LHCN-M2 (cell line): ENCODE data around the gene PSENEN. TPM values are rescaled to one million over a fixed set of nuclear protein-coding genes. Genes with fewer than 3 reads are reported as not detected.

ENCODE experiments used
- DNase-seq: peaks from one replicate; pipeline ENCODE4 v3.0.0-alpha.2; 2012; ENCODE audit warnings: low read depth
- total RNA-seq: library from RNA; depleted of rRNA; stranded (reverse); fragments of >200 nt; gene quantifications from 2 replicates; pipeline ENCODE4 v1.2.3, GENCODE V29; 2014

The PSENEN gene
- total RNA-seq, 1 experiment from 2014 or later: 35.2 TPM

DNA sequence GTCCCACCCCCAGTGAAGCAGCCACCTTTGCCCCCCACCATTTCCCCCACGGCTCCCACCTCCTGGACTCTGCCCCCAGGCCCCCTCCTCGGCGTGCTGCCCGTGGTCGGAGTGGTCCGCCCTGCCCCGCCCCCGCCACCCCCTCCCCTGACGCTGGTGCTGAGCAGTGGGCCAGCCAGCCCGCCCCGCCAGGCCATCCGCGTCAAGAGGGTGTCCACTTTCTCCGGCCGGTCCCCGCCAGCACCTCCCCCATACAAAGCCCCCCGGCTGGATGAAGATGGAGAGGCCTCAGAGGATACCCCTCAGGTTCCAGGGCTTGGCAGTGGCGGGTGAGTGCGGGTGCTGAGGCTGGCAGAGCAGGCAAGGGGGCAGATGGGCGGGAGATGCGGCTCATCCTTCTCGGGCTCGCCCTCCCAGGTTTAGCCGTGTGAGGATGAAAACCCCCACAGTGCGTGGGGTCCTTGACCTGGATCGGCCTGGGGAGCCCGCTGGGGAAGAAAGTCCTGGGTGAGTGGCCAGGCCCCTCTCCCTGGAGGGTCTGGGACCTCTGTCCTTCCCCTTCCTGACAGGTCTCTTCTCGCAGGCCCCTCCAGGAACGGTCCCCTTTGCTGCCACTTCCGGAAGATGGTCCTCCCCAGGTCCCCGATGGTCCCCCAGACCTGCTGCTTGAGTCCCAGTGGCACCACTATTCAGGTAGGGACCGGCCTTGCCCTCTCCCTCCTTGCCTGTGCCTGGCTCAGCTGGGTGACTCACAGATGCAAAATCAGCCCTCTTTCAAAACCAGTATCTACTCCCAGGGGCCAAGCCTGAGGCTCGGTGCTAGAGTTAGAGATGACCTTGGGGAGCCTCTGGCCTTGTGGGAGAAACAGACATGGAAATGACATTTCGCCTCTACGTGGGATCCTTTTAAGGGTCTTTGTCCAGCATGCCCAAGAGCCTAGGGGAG, 12.0 kb upstream of the PSENEN start:
- no peak for DNase-seq

DNA sequence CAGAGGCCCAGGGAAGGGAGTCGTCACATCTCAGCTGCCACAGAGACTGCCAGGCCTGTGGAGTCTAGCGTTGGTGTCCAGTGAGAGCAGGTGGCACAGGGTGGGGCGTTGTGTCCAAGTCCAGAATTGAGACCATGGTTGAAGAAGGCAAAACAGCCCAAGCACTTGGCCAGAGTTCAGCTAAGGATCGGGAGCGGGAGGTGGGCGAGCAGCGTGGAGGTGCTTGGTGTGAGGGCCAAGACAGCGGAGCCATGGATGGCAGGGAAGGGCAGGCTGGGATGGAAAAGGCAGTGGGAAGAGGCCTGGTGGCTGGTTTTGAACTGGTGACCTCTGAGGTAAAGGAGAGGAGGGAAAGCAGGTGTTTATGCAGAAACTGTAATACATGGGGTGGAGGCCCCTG, 11.2 kb upstream of the PSENEN start:
- no peak for DNase-seq

DNA sequence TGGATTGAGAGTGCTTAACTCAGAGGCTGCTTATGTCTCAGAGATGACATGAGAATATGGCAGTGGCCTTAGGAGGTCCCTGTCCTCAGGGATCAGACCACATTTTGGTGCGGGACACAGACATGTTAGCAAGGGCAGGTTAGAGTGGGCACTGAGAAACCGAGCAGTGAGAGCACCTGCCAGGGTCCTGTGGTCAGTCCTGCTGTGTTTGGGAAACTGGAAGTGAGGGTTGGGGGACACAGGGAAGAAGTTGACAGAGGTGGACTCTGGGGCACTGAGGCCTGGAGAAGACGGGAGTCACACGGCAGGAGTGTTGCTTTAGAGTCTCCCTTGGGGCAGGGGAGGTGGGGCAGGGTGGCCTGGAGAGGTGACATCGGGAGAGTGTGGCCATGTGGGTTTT, 10.6 kb upstream of the PSENEN start:
- no peak for DNase-seq

DNA sequence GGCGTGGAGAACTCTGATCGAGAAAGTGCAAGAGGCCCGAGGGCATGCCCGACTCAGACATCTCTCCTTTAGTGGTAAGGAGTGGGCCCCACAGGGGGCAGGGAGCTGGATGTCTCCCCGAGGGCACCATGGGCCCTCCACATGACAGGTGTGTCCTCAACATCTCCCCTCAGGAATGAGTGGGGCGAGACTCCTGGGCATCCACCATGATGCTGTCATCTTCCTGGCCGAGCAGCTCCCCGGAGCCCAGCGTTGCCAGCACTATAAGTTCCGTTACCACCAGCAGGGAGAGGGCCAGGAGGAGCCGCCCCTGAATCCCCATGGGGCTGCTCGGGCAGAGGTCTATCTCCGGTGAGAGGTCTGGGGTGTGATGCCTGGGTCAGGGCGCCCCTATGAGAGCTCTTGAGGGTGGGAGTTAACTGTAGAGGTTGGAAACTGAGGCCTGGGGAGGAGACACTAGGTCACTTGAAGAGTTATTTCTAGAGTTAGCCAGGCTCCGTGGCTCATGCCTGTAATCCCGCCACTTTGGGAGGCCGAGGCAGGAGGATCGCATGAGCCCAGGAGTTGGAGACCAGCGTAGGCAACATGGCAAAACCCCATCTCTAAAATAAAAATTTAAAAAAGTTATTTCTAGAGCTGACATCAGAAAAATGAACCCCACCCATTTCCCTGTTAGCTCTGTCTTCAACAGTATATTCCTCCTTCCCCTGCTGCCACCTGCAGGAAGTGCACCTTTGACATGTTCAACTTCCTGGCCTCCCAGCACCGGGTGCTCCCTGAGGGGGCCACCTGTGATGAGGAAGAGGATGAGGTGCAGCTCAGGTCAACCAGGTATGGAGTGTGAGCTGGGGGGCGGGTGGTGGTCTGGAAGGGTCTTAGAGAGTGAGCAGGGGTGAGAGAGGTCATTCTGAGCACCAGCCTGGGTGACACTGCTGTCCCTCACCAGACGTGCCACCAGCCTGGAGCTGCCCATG, 8.3 kb upstream of the PSENEN start:
- DNase-seq: no peak

DNA sequence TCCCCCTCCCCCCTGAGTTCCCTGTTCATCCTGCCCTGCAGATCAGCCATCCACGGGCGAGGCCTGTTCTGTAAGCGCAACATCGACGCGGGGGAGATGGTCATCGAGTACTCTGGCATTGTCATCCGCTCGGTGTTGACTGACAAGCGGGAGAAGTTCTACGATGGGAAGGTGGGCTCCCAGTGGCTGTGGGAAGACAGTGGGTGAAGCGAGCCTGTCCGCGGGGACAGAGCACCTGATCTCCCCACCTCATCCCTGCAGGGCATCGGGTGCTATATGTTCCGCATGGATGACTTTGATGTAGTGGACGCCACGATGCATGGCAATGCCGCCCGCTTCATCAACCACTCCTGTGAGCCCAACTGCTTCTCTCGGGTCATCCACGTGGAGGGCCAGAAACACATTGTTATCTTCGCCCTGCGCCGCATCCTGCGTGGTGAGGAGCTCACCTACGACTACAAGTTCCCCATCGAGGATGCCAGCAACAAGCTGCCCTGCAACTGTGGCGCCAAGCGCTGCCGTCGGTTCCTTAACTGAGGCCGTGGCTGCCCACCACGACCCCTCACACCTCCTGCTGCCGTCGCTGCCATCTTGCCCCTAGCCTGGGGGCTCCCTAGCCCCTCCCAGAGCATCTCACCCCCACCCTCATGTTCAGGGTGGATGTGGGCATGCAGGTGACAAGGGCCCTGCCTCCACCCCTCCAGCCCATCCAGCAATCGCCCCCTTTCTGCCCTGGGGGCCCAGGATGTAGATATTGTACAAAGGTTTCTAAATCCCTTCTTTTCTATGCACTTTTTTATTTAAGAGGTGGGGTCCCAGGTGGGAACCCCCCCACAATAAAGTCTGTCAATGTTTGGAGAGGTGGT, 7.2 kb upstream of the PSENEN start:
- no peak for DNase-seq

DNA sequence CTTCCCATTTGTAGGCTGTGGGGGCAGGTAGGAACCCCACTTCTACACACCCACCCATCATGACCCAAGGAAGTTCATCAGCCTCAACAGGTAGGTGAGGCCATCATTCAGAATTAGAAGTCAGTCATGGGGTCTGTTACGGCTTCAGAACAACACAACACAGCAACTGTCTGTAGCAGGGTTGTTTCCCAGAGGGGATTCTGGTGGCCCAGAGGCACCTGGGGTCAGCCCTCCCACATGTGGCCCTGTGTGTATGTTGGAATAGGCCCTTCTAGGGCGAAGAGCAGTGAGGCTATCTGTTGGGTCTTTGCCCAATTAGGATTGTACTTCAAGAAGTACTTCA, 6.6 kb upstream of the PSENEN start:
- DNase-seq: no peak

DNA sequence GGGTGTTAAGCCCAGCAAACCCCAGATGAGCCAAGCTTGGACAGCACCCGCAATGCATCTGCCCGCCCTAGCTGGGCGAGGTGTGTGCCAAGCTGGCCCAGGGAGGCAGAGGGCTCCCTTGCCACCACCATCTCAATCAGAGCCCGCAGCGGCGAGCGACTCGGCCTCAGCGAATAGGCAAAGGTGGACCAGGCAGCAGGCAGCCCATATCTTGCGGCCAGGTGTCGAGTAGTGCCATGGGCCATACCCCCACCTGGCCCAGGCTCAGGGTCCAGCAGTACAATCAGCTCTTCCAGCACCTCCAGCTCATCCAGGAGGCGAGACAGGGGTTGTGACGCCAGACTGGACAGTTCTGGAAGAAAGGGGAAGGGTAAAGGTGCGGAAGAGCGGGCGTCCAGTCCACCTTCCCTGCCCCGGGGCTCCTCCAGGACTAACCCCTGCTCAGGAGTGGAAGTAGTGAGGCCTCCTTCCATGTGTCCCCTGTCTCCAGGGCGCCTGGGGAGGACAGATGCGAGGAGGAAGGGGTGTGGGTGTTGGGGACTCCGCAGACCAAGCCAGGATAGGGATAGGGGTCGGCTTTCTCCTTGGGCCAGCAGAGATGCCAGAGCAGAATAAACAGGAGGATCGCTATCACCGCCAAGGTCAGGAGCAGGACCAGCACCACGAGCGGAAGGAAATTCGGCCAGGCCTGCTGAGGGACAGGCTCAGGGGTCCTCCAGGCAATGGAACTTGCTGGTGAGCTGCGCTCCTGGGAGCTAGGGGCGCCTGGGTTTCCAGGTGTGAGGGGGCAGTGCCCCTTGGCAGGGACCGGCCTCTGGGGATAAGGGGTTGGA, 6.0 kb upstream of the PSENEN start:
- no peak for DNase-seq

DNA sequence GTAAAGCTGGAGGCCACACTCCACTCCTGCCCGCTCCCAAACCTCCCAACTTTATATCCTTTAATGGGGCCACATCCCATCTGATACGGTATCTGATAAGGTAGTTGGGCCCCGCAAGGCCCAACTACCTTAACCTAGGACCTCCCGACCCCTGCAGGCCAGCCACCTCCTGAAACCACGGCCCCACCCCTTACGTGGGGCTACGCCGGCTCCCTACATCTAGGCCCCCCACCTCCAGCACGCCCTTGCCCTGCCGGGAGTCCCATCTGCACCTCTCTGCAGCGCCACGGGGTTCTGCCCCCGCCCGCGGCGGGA, 5.4 kb upstream of the PSENEN start:
- DNase-seq: no peak

DNA sequence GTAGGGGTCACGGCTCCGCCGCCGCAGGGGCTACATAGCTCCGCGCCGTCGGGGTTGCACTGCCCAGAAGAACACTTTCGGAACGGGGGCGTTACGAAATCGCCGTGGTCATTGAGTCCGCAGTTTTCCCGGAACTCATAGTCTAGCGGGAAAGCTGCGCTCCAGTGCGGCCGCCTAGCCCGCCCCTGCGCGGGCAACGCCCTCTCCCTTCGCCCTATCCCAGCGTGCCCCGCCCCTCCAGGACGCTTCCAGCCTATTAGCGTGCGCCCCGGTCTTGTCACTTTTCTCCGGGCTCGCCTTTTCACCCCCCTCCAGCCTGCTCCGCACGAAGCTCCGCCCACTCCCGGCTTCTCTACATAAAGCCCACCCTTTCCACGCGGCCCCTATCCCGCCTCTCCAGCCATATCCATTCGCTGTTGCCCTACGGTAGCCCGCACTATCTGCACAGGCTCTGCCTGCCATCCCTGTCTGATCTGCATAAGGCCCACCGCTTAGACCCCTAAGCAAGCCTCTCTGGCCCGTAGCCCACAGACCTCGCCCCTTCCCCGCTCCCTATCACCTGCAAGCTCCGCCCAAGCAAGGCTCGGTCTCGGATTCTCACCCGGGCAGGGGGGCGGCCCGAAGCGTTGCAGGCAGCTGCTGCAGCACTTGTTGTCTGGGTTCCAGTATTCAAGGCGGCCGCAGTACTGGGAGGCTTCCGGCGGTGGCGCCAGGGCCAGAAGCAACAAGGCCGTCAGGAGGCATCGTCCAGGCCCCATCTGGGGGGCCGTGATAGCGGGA, 4.8 kb upstream of the PSENEN start:
- peak; percentile 95 for DNase-seq

DNA sequence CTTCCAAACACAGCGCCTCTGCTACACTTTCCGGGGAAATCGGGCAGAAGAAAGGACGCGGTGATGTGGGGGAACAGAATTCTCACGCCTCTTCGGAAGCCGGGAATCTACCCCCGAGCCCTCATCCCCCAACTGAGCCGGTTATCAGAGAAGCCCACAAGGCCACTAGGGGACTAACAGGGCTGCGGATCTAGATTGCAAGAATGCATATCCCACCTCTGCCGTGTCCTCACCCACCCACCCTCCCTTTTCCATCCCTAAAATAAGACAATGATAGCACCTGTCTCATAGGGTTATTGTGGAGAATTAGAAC, 4.3 kb upstream of the PSENEN start:
- no peak for DNase-seq

DNA sequence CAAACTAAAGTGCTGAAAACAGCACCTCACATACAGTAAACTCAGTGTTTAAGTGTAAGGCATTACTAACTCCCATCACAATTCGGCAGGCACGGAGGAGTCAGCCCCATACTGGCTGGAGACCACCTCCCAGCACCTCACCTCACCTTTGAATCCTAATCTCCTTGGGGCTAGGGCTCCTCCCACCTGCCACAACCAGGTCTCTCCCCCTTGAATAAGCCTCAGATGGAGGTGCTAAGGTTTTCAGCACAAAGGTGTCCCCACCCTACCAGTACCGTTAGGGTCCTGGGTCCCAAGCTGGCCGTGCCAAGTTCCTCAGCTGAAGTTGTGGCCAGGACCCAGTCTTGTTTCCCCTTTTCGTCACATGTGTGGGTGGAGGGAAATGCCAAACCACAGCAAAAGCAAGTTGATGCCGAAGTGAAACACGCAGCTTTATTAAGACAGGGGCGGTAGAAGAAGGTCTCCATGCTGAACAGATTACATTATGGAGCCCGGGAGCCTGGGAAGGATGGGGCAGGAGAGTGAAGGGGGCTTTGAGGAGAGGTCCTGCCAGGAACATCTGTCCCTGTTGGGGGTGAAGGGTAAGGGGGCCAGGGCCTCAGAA, 3.2 kb upstream of the PSENEN start, which contains the start of gene IGFLR1:
Gene IGFLR1, minus strand, starts transcription at position 332 of the 604 bp plus-strand sequence. CDS start 1,272 bp downstream, outside the sequence.
- no peak for DNase-seq

DNA sequence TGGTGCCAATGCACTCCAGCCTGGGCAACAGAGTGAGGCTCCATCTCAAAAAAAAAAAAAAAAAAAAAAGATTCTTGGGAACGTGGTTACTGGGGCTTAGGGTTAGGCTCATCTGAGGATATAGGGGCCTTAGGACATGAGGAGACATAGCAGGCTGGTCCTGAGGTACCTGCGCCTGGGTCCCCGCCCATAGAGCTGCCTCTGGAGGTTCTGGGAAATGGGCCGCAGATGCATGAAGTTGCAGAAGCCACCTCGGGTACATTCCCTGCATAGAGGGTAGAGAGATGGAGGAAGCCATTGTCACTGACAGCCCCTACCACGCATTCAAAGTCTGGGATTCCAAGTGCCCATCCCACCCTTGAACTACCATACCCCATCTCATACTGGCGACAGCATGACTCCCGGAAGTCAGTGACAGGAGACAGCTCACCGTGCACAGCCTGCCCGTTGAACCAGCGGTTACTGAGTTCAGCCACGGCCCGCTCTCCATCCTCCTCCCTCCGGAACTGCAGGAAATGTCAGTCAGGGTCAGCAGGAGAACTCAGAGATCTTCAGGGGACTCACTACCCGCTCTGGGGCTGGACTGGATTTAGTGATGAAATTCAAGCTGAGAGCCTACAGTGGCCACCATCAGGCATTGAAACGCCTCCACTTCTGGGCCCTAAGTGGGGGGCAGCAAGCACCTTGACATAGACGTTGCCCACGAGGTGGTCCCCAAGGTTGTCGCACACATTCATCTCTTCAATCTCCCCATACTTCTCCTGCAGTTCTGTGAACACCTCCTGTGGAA, 1.6 kb upstream of the PSENEN start:
- DNase-seq: no peak

DNA sequence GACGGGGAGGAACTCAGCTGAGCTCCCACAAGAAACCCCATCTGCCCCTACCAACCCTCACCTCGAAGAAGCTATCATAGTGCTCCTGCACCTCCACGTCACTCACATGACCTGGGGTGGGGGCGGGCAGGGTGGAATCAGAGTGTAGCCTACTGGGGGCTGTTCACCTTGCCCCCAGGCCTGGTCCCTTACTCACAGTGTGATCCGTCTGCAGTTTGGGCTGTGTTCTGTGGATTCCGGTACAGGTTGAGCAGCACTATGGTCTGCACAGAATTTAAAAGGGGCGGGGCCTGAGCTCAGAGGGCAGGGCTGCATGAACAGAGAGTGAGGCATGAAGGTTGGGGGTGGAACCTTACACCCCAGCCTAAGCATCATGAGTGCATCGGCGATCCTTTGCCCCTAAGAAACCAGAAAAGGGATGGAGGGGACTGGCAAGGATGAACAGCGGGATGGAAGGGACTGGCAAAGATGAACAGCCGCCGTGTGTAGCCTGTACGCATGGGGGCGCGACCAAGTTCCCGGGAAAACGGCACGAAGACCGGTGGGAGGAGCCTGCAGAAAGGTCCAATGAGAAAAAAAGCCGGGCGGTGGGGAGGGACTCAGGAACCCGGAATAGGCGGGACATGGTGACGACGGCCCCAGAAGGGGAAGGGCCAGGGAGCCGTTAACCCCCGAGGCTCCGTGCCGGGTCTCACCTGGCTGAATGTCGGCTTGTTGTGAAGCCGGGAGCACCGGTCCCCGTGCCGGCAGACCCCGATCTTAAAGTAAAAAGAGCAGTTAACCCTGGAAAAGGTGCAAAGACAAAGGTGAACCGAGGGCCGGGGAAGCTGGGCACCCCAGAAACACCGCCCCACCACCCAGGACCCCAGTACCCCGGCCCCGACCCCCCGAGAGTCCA, 772 bp upstream of the PSENEN start:
- peak; percentile 94 for DNase-seq

DNA sequence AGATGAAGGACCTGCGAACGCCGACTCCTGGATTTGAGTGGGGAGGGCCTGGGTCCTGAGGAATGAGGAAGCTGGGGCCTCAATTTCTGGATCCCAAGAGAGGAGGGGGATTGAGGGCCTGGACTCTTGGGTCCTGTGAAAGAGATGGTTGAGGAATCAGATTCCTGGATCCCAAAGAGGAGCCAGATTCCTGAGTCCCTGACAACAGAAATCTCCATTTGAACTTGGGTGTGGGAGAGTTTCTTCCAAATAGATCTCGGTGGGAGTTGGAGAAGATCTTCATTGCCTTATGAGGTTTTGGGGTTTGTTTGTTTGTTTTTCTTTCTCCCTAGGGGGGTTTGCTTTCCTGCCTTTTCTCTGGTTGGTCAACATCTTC, 624 bp downstream of the PSENEN start:
- no peak for DNase-seq

DNA sequence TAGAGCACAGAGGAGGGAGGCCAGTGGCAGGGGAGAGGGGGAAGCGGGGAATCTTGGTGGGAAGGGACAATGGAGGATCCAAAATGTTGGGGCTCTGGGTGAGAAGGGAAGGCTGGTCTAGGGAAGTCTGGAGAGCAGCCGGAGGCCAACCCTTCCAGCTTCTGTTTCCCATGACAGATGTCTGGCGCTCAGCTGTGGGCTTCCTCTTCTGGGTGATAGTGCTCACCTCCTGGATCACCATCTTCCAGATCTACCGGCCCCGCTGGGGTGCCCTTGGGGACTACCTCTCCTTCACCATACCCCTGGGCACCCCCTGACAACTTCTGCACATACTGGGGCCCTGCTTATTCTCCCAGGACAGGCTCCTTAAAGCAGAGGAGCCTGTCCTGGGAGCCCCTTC, 1.1 kb downstream of the PSENEN start:
- DNase-seq: no peak

DNA sequence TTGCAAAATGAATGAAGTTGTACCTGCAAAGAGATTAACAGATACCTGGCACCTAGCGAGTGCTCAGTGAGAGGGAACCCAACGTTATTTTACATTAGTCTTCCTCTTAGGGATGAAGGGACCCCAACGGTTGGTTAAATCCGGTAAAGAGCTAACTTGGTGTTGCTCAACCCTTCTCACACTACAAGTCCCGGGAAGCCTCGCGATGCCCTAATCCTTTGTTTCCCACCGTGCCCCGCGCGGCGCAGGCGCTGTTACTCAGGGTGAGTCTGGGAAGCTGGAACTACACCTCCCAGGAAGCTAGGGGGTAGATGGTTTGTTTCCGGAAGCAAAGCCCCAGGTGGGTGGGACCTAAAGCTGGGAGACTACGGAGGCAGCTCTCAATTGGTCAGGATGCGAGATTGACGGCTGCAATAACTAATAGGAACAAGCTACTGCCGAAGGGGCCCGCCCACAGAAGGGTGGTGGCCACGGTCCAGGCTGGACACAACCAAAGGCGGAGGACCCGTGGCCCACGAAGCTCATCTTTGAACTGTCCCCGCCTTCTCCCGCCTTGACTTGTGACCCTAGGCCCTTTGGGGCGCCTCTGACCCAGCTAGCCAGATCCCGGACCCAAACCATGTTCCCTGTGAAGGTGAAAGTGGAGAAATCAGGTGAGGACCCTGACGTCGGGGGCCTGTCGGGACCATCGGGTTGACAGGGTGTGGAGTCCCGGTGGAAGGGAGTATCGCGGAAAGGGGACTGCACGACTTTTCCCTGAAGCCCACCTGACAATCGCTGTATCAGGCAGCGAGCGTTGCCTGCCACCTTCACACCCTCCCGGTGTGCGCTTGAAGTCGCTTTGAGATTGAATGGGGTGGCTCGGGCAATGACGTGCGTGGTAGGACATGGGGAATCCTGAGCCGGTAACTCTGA, 2.9 kb downstream of the PSENEN start, which contains the start of gene LIN37:
Gene LIN37, plus strand, starts transcription at position 471 of the 915 bp plus-strand sequence. Its CDS starts 149 bp downstream, at position 620.
- peak; percentile 99 for DNase-seq
